Ovary (tissue), 9 donors: ENCODE results near the gene IGFLR1. TPM values are rescaled to one million over a fixed set of nuclear protein-coding genes. Genes with fewer than 3 reads are reported as not detected.

ENCODE experiments used
- DNase-seq, 5 donors: peaks; one replicate each; pipeline ENCODE4 v3.0.0-alpha.2; 2019 to 2020
- H3K27ac ChIP-seq, 2 donors: fragments of 200-600 bp; one replicate each; pipeline versions ENCODE4 v1.5.1 to v1.8.0; 2019 to 2022
- H3K27me3 ChIP-seq: fragments of 200-600 bp; one replicate; pipeline ENCODE4 v1.8.0; 2022
- H3K36me3 ChIP-seq: fragments of 200-600 bp; sonication (generic); one replicate; pipeline ENCODE4 v1.5.1; 2019
- H3K4me1 ChIP-seq: one replicate; pipeline ENCODE4 v1.8.1; 2013; ENCODE audit warnings: mild to moderate bottlenecking, moderate library complexity; ENCODE audit not compliant: insufficient read depth
- H3K4me3 ChIP-seq: fragments of 200-600 bp; sonication (generic); one replicate; pipeline ENCODE4 v1.5.1; 2017
- H3K9me3 ChIP-seq, 2 donors: fragments of 200-600 bp in 1 of 2; sonication (generic) in 1 of 2; one replicate each; pipeline versions ENCODE4 v1.5.1 to v1.8.1; 2013 to 2019; ENCODE audit warnings: mild to moderate bottlenecking in 1 of 2, moderate library complexity in 1 of 2
- EP300 ChIP-seq: sonication (generic); formaldehyde crosslinking; IDR thresholded peaks from one replicate; pipeline ENCODE4 v1.6.1; 2017; ENCODE audit warnings: antibody characterized with exemption
- POLR2A ChIP-seq: fragments of 450-650 bp; IDR thresholded peaks from one replicate; pipeline ENCODE4 v1.6.1; 2017; ENCODE audit warnings: antibody characterized with exemption, mild to moderate bottlenecking, moderate library complexity
- WGBS, 3 donors: extraction: QIAGEN DNeasy Blood & Tissue Kit in 1 of 3; methylation state at CpG; one replicate each; pipeline versions ENCODE4 v1.1.5 to v1.1.7; 2013 to 2017; 5-methylcytosine and 5-hydroxymethylcytosine counted together
- intact Hi-C, 4 donors: fragments of 100-400 bp; cut with DNase I; formaldehyde crosslinking; loops; one replicate each; pipeline versions ENCODE4 v1.11.0 to v1.15.1; 2022 to 2023
- polyA plus RNA-seq, 2 donors: library from polyadenylated mRNA; stranded (reverse); fragments of 200-250 nt in 1 of 2; fragments of 350-450 nt in 1 of 2; fragmentation: Illumina TruSeq in 1 of 2; extraction: RNeasy Lipid Tissue Mini Kit (QIAGEN cat#74804) in 1 of 2; gene quantifications; one replicate each; pipeline ENCODE4 v1.2.3, GENCODE V29; 2013 to 2014
- total RNA-seq, 7 donors: library from RNA; depleted of rRNA in 2 of 7; stranded (reverse); fragments of >200 nt in 2 of 7; fragmentation: NEBNext Ultra II Directional in 3 of 7; extraction: Animal tissue kit (Norgen Biotek cat#: 25700) in 3 of 7; gene quantifications; one replicate each; pipeline versions ENCODE4 v1.1.0 to v1.2.4, GENCODE V29; 2016 to 2023
- TF ChIP-seq, protein P1 (sequence below), 3 donors: fragments of 450-650 bp in 2 of 3; fragments of 200-600 bp in 1 of 3; IDR thresholded peaks; one replicate each; pipeline versions ENCODE4 v1.5.1 to v1.8.0; 2016 to 2022; ENCODE audit warnings: antibody characterized with exemption in 3 of 3, mild to moderate bottlenecking in 1 of 3
- donor health status: DM: no; HTN: no; CAD: no; lungs with moderate emphysema.
- donor health status: DM: no; HTN: no; CAD: no.
- donor health status: Bipolar disorder and iron deficiency.
- donor health status: DM: yes; HTN: yes; CAD: no.
- donor health status: DM: no; HTN: no; CAD: no.
- donor health status: DM: yes; HTN: yes; CAD: no.

Gene IGFLR1
- total and polyA plus RNA-seq, 9 donors, result 0.93 to 12.8 (median 7.6) TPM

DNA sequence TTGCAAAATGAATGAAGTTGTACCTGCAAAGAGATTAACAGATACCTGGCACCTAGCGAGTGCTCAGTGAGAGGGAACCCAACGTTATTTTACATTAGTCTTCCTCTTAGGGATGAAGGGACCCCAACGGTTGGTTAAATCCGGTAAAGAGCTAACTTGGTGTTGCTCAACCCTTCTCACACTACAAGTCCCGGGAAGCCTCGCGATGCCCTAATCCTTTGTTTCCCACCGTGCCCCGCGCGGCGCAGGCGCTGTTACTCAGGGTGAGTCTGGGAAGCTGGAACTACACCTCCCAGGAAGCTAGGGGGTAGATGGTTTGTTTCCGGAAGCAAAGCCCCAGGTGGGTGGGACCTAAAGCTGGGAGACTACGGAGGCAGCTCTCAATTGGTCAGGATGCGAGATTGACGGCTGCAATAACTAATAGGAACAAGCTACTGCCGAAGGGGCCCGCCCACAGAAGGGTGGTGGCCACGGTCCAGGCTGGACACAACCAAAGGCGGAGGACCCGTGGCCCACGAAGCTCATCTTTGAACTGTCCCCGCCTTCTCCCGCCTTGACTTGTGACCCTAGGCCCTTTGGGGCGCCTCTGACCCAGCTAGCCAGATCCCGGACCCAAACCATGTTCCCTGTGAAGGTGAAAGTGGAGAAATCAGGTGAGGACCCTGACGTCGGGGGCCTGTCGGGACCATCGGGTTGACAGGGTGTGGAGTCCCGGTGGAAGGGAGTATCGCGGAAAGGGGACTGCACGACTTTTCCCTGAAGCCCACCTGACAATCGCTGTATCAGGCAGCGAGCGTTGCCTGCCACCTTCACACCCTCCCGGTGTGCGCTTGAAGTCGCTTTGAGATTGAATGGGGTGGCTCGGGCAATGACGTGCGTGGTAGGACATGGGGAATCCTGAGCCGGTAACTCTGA is 6.1 kb upstream of the IGFLR1 start, which contains the start of gene LIN37:
Gene LIN37 (plus strand): TSS at position 471 of the 915 bp plus-strand sequence. CDS start 149 bp downstream, at position 620.
- TF ChIP-seq POLR2A, result peak; percentile 94
- TF ChIP-seq EP300, result no peak
- TF ChIP-seq, protein P1, sequence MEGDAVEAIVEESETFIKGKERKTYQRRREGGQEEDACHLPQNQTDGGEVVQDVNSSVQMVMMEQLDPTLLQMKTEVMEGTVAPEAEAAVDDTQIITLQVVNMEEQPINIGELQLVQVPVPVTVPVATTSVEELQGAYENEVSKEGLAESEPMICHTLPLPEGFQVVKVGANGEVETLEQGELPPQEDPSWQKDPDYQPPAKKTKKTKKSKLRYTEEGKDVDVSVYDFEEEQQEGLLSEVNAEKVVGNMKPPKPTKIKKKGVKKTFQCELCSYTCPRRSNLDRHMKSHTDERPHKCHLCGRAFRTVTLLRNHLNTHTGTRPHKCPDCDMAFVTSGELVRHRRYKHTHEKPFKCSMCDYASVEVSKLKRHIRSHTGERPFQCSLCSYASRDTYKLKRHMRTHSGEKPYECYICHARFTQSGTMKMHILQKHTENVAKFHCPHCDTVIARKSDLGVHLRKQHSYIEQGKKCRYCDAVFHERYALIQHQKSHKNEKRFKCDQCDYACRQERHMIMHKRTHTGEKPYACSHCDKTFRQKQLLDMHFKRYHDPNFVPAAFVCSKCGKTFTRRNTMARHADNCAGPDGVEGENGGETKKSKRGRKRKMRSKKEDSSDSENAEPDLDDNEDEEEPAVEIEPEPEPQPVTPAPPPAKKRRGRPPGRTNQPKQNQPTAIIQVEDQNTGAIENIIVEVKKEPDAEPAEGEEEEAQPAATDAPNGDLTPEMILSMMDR (IDR thresholded peaks at IDR 0.05), result peak; percentile 9 to 55 (median 19)
- Histone ChIP-seq H3K27ac (peak within 1 kb of the TSS; percentile 8 to 74), H3K9me3 (no peaks in the 10 kb centered on the region), H3K36me3 (no peaks in the 10 kb centered on the region), H3K4me1 (peaks cover 10% of the 10 kb centered on the region), H3K4me3 (peak within 1 kb of the TSS; percentile 74), H3K27me3 (no peaks in the 10 kb centered on the region)
- 1% methylated on average over 45 of the region's 45 CpGs for WGBS, 3 donors
- intact Hi-C loops, result no loop called here
- peak; percentile 98 to 99 (median 98) for DNase-seq

DNA sequence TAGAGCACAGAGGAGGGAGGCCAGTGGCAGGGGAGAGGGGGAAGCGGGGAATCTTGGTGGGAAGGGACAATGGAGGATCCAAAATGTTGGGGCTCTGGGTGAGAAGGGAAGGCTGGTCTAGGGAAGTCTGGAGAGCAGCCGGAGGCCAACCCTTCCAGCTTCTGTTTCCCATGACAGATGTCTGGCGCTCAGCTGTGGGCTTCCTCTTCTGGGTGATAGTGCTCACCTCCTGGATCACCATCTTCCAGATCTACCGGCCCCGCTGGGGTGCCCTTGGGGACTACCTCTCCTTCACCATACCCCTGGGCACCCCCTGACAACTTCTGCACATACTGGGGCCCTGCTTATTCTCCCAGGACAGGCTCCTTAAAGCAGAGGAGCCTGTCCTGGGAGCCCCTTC is 4.3 kb upstream of the IGFLR1 start:
- Histone ChIP-seq H3K9me3 (no peaks in the 10 kb centered on the region), H3K4me1 (peaks cover 10% of the 10 kb centered on the region), H3K36me3 (no peaks in the 10 kb centered on the region), H3K27me3 (no peaks in the 10 kb centered on the region), H3K4me3 (no peak overlapping the region), H3K27ac (no peak overlapping the region)
- 89 to 95% (median 93%) methylated on average over 5 of the region's 5 CpGs for WGBS, 3 donors
- peak in 1 of 5 donors; percentile 54 for DNase-seq
- intact Hi-C loops, result no loop called here
- TF ChIP-seq, protein P1 (IDR thresholded peaks at IDR 0.05), result no peak
- no peak for TF ChIP-seq EP300
- TF ChIP-seq POLR2A, result no peak

DNA sequence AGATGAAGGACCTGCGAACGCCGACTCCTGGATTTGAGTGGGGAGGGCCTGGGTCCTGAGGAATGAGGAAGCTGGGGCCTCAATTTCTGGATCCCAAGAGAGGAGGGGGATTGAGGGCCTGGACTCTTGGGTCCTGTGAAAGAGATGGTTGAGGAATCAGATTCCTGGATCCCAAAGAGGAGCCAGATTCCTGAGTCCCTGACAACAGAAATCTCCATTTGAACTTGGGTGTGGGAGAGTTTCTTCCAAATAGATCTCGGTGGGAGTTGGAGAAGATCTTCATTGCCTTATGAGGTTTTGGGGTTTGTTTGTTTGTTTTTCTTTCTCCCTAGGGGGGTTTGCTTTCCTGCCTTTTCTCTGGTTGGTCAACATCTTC is 3.8 kb upstream of the IGFLR1 start:
- Histone ChIP-seq H3K4me1 (peaks cover 12% of the 10 kb centered on the region), H3K4me3 (peak overlapping the region; percentile 43), H3K36me3 (no peaks in the 10 kb centered on the region), H3K27ac (no peak overlapping the region), H3K27me3 (no peaks in the 10 kb centered on the region), H3K9me3 (no peaks in the 10 kb centered on the region)
- no peak for TF ChIP-seq POLR2A
- no peak for TF ChIP-seq EP300
- TF ChIP-seq, protein P1 (IDR thresholded peaks at IDR 0.05), result no peak
- intact Hi-C loops, result no loop called here
- no peak for DNase-seq
- WGBS, 3 donors, result 0 to 12% (median 4%) methylated on average over 4 of the region's 4 CpGs

DNA sequence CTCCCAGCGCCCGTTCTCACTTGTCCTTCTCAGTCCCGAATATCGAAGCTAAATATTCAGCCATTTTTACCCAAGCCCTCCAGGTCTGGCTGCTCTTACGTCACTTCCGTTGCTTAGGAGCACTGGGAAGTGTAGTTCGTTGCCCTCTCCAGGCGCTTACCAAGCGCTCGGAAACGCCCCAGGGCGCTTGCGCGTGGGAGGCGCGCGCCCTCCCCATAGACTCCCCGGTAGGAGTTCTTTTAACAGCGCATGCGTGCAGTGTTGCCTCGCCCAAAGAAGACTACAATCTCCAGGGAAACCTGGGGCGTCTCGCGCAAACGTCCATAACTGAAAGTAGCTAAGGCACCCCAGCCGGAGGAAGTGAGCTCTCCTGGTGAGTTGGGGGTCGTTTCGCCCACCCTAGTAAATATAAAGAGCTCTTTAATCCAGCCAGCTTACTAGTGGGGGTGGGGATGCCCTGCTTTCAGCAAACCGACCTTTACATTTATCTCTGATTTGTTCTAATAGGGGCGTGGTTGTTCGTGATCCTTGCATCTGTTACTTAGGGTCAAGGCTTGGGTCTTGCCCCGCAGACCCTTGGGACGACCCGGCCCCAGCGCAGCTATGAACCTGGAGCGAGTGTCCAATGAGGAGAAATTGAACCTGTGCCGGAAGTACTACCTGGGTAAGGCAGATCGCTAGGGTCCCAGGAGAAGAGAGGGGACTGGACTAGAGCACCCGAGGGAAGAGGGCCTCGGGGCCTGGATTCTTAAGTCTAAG is 3.3 kb upstream of the IGFLR1 start, which contains the start of the genes PSENEN and U2AF1L4:
Gene PSENEN (plus strand): TSS at position 324 of the 759 bp plus-strand sequence. CDS start 280 bp downstream, at position 604.
Gene U2AF1L4 (minus strand): TSS at position 91 of the 759 bp plus-strand sequence. CDS start 27 bp downstream, at position 64.
- 0 to 1% (median 1%) methylated on average over 35 to 40 of the region's 40 CpGs for WGBS, 3 donors
- peak; percentile 96 to 98 (median 97) for DNase-seq
- Histone ChIP-seq H3K4me1 (peaks cover 12% of the 10 kb centered on the region), H3K36me3 (no peaks in the 10 kb centered on the region), H3K9me3 (no peaks in the 10 kb centered on the region), H3K4me3 (peak within 1 kb of the TSS; percentile 94), H3K27me3 (no peaks in the 10 kb centered on the region), H3K27ac (peak within 1 kb of the TSS; percentile 95 to 100)
- intact Hi-C loops, result no loop called here
- TF ChIP-seq POLR2A, result peak; percentile 2
- TF ChIP-seq, protein P1 (IDR thresholded peaks at IDR 0.05), result no peak
